Caco-2 (cell line): ENCODE data around the gene NOL6. TPM values are rescaled to one million over a fixed set of nuclear protein-coding genes. Genes with fewer than 3 reads are reported as not detected.

ENCODE experiments used
- BruUV-seq: library from RNA; stranded (reverse); fragments of 400-500 nt; replicated peaks from 2 replicates; lab custom pipeline; 2021; lab: Mats Ljungman, UMichigan
- CTCF ChIA-PET: fragments of 300-600 bp; sonication (Branson Sonifier 250); formaldehyde crosslinking; loops from one replicate; lab custom pipeline; 2022; ENCODE audit warnings: antibody characterized with exemption; lab: Charles Lee
- POLR2A ChIA-PET: fragments of 300-600 bp; sonication (Branson Sonifier 250); formaldehyde crosslinking; loops from one replicate; lab custom pipeline; 2022; ENCODE audit warnings: antibody characterized with exemption; lab: Charles Lee
- DNase-seq, 2 experiments: peaks; one replicate each; pipeline versions ENCODE4 v3.0.0 to v3.0.0-alpha.2; 2020 to 2022
- H3K27me3 ChIP-seq: replicated peaks from 2 replicates; pipeline ENCODE4 v1.6.0; 2011; ENCODE audit warnings: low read length; ENCODE audit not compliant: control insufficient read depth, insufficient read depth
- H3K36me3 ChIP-seq: 2 replicates; pipeline ENCODE4 v1.5.1; 2011; ENCODE audit warnings: low read length; ENCODE audit not compliant: control insufficient read depth, insufficient read depth
- H3K4me1 ChIP-seq: fragments of 250-450 bp; sonication (Bioruptor Pico); 2 replicates; pipeline ENCODE4 v1.5.1; 2020; ENCODE audit warnings: mild to moderate bottlenecking
- H3K4me3 ChIP-seq: 2 replicates; pipeline ENCODE4 v1.5.1; 2011; ENCODE audit warnings: low read depth, mild to moderate bottlenecking, control low read depth, low read length
- H3K9me3 ChIP-seq: fragments of 250-450 bp; sonication (Bioruptor Pico); 2 replicates; pipeline ENCODE4 v1.5.1; 2020; ENCODE audit warnings: mild to moderate bottlenecking, moderate library complexity
- H3K27ac Mint-ChIP-seq: one replicate; pipeline ENCODE4 v1.8.0; 2022; ENCODE audit warnings: mixed read lengths; ENCODE audit not compliant: unreplicated experiment
- H3K27me3 Mint-ChIP-seq: one replicate; pipeline ENCODE4 v1.8.0; 2022; ENCODE audit warnings: mixed read lengths; ENCODE audit not compliant: insufficient read depth, unreplicated experiment
- H3K36me3 Mint-ChIP-seq: one replicate; pipeline ENCODE4 v1.8.0; 2022; ENCODE audit warnings: mild to moderate bottlenecking, mixed read lengths; ENCODE audit not compliant: insufficient read depth, unreplicated experiment
- H3K4me1 Mint-ChIP-seq: one replicate; pipeline ENCODE4 v1.8.0; 2022; ENCODE audit warnings: low read depth, mixed read lengths; ENCODE audit not compliant: unreplicated experiment
- H3K4me3 Mint-ChIP-seq: one replicate; pipeline ENCODE4 v1.8.0; 2022; ENCODE audit warnings: mild to moderate bottlenecking, moderate library complexity, mixed read lengths; ENCODE audit not compliant: unreplicated experiment
- H3K9me3 Mint-ChIP-seq: one replicate; pipeline ENCODE4 v1.8.0; 2022; ENCODE audit warnings: mixed read lengths; ENCODE audit not compliant: unreplicated experiment
- intact Hi-C: fragments of 100-400 bp; cut with micrococcal nuclease; formaldehyde crosslinking; loops from one replicate; pipeline ENCODE4 v1.10.0; 2022; ENCODE audit not compliant: unreplicated experiment
- total RNA-seq: library from RNA; stranded (reverse); gene quantifications from 2 replicates; pipeline ENCODE4 v1.2.3, GENCODE V29; 2022
- TF ChIP-seq, protein P1 (sequence below), 2 experiments: fragments of 200-600 bp in 1 of 2; IDR thresholded peaks; 1 replicate in 1 of 2; 2 replicates in 1 of 2; pipeline versions ENCODE4 v1.5.1 to v1.8.0; 2011 to 2022; ENCODE audit warnings: antibody characterized with exemption in 1 of 2, control low read depth in 1 of 2, inconsistent platforms in 1 of 2, low read depth in 1 of 2, low read length in 1 of 2, mild to moderate bottlenecking in 1 of 2, moderate library complexity in 1 of 2; ENCODE audit not compliant: insufficient read depth in 1 of 2, severe bottlenecking in 1 of 2, unreplicated experiment in 1 of 2

Gene NOL6
- total RNA-seq, 1 experiment from 2014 or later: 47.2 TPM

DNA sequence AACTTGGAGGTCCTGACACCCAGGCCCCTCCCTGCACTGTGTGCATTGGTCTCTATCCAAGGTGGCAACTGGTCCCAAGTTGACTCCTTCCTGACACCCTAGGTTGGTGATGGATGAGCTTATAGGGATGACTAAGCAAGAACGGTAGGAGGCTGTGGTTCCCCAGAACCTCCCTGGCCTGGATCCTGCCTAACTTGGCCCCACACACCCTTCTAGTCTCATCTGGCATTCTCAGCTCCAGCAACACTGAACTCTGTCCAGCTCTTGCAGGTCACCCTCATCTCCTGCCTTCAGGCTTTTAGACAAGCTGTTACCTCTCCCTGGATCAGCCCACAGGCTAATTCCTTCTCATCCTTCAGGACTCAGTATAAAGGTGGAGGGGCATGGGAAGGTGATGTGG lies 42.8 kb downstream of the NOL6 start:
- no peaks in the 10 kb centered on the region for H3K36me3 Mint-ChIP-seq
- Histone ChIP-seq H3K36me3 (no peaks in the 10 kb centered on the region), H3K4me1 (peaks cover 24% of the 10 kb centered on the region), H3K27me3 (no peaks in the 10 kb centered on the region), H3K4me3 (no peak overlapping the region), H3K9me3 (no peaks in the 10 kb centered on the region)
- DNase-seq: no peak
- H3K27ac Mint-ChIP-seq: no peak overlapping the region
- ChIA-PET CTCF (interaction anchor here (0.8 to 1.0 kb wide), 2 partner anchors 15 to 22 kb away, joined by 3 read pairs; no protein-coding TSS in a partner anchor), POLR2A (no interaction called here)
- H3K27me3 Mint-ChIP-seq: no peaks in the 10 kb centered on the region
- intact Hi-C loops: no loop called here
- TF ChIP-seq, protein P1, sequence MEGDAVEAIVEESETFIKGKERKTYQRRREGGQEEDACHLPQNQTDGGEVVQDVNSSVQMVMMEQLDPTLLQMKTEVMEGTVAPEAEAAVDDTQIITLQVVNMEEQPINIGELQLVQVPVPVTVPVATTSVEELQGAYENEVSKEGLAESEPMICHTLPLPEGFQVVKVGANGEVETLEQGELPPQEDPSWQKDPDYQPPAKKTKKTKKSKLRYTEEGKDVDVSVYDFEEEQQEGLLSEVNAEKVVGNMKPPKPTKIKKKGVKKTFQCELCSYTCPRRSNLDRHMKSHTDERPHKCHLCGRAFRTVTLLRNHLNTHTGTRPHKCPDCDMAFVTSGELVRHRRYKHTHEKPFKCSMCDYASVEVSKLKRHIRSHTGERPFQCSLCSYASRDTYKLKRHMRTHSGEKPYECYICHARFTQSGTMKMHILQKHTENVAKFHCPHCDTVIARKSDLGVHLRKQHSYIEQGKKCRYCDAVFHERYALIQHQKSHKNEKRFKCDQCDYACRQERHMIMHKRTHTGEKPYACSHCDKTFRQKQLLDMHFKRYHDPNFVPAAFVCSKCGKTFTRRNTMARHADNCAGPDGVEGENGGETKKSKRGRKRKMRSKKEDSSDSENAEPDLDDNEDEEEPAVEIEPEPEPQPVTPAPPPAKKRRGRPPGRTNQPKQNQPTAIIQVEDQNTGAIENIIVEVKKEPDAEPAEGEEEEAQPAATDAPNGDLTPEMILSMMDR (IDR thresholded peaks at IDR 0.05; ENCODE audit: insufficient read depth in 1 of 2, low read depth in 1 of 2, low read length in 1 of 2, severe bottlenecking in 1 of 2, unreplicated experiment in 1 of 2): no peak
- peaks cover 31% of the 10 kb centered on the region for H3K4me1 Mint-ChIP-seq
- no peak overlapping the region for H3K4me3 Mint-ChIP-seq
- H3K9me3 Mint-ChIP-seq: no peaks in the 10 kb centered on the region
- no TSS peak for BruUV-seq

DNA sequence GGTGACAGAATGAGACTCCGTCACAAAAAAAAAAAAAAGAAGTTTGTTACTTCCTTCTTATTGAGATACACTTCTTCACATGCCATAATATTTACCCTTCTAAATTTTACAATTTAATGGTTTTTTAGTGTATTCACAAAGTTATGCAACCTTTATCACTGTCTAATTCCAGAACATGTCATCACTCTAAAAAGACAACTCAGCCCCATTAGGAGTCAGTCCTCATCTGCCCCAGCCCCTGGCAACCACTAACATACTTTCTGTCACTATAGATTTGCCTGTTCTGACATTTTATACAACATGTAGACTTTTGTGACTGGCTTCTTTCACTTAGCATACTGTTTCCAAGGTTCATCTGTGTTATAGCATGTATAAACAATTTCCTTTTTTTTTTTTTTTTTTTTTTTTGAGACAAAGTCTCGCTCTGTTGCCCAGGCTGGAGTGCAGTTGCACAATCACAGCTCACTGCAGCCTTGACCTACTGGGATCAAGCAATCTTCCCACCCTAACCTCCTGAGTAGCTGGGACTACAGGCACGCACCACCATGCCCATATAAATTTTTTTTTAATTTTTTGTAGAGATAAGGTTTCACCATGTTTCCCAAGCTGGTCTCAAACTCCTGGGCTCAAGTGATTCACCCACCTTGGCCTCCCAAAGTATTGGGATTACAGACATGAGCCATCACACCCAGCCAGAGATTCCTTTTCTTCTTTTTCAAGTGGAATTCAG lies 44.3 kb downstream of the NOL6 start:
- intact Hi-C loops: no loop called here
- ChIA-PET POLR2A (no interaction called here), CTCF (interaction anchor here (0.6 kb wide), 1 partner anchor 18 kb away, joined by 3 read pairs; the partner anchor contains the start of gene AQP3)
- Mint-ChIP-seq H3K27me3 (no peaks in the 10 kb centered on the region), H3K36me3 (no peaks in the 10 kb centered on the region), H3K27ac (no peak overlapping the region), H3K9me3 (no peaks in the 10 kb centered on the region), H3K4me1 (peaks cover 21% of the 10 kb centered on the region), H3K4me3 (no peak overlapping the region)
- no peak for DNase-seq
- H3K36me3 ChIP-seq: no peaks in the 10 kb centered on the region
- H3K4me1 ChIP-seq: peaks cover 9% of the 10 kb centered on the region
- H3K9me3 ChIP-seq: no peaks in the 10 kb centered on the region
- no TSS peak for BruUV-seq
- H3K27me3 ChIP-seq: no peaks in the 10 kb centered on the region
- TF ChIP-seq, protein P1 (IDR thresholded peaks at IDR 0.05; ENCODE audit: insufficient read depth in 1 of 2, low read depth in 1 of 2, low read length in 1 of 2, severe bottlenecking in 1 of 2, unreplicated experiment in 1 of 2): no peak
- H3K4me3 ChIP-seq: no peak overlapping the region

DNA sequence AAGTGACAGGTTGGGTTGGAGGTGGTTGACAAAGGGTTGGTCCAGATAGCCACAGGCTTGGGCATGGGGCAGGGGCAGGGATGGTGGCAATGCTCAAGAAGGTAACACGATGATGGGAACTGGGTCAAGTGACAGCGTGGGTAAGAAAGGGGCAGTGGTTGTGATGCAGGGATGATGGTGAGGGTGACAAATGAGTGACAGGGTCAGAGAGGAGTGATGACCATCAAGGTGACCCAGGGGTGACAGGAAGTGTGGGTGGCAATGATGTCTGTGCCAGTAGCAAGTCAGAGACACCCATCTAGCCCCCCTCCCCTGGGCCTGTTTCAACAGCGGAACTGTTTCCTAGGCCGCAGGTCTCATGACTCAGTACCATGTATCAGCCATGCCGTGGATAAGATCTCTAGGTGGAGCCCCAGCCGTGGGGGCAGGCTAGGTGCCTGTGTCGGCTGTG lies 46.9 kb downstream of the NOL6 start:
- Histone ChIP-seq H3K36me3 (no peaks in the 10 kb centered on the region), H3K27me3 (no peaks in the 10 kb centered on the region), H3K4me3 (no peak overlapping the region), H3K9me3 (no peaks in the 10 kb centered on the region), H3K4me1 (no peaks in the 10 kb centered on the region)
- no peaks in the 10 kb centered on the region for H3K27me3 Mint-ChIP-seq
- H3K4me1 Mint-ChIP-seq: peaks cover 15% of the 10 kb centered on the region
- BruUV-seq: no TSS peak
- intact Hi-C loops: no loop called here
- DNase-seq: no peak
- POLR2A ChIA-PET: no interaction called here
- H3K27ac Mint-ChIP-seq: peak overlapping the region; percentile 31
- no peaks in the 10 kb centered on the region for H3K36me3 Mint-ChIP-seq
- TF ChIP-seq, protein P1 (IDR thresholded peaks at IDR 0.05; ENCODE audit: insufficient read depth in 1 of 2, low read depth in 1 of 2, low read length in 1 of 2, severe bottlenecking in 1 of 2, unreplicated experiment in 1 of 2): no peak
- CTCF ChIA-PET: interaction anchor here (0.6 kb wide), 1 partner anchor 304 kb away, joined by 3 read pairs; no protein-coding TSS in a partner anchor
- H3K9me3 Mint-ChIP-seq: no peaks in the 10 kb centered on the region
- no peak overlapping the region for H3K4me3 Mint-ChIP-seq
